Measurements from ENCODE around the gene RTL10.

Gene RTL10

GRCh38 chr22:19807161-19807913, 47.3 kb downstream of the RTL10 start:
- no peak for DNase-seq

DNA sequence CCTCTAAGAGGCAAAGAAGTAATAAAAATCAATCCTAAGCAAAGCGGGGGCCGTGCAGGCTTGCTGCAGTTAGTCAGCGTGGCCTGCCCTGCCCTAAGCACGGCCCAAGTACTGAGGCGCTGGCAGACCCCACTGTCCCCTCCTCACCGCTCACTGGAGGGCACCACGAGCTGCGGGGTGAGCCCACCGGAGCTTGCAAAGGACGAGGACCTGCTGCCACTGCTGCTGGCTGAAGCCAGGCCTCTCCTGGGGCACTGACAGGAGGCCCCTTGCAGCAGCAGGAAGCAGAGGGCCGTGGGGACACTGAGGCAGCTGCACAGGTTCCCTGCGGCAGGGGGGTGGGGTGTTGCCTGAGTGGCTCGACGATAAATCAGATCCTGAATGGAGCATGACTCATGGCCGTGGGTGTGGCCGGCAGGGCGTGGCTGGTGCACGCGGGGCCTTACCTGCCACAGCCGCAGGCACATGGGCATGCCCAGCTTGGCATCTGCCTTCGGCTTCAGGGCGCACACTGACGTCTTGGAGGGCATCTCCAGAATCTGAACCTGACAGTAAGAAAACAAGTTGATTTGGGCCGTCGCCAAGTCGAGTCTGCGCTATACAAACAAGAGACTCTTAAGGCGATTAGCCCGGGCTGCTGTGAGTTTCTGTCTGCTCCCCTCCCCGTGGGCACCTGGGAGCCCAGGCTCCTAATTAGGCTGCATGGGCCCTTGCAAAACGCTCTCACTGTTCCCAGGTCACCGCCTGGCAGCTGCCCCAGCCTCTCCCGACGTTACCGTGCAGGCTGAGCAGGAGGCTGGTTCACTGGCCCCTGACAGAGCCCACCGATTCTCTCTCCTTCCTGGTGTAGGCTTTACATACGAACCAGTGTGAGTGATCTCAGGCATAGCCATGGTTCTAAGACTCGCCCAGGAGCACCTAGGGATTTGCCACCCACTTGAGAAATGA, 48.2 kb downstream of the RTL10 start:
- DNase-seq, result no peak

DNA sequence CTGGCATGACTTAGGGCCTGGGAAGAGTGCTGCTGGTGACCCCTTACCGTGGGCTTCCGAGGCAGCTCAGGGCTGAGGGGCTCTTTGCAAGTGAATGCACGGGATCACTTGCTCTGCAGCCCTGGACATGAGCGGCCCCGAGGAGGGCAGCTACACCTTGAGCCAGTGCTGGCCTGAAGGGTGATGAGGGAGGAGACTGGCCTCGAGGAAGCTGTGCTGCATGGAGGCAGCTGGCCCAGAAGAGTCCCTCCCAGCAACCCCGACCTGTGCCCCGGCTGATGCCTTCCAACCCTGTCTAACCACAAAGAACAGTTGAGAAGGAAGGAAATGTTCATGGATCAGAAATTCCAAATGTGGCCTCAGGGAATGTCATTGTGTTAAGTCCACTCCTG, 48.9 kb downstream of the RTL10 start:
- DNase-seq, result no peak
